K562 (cell line): Measurements from ENCODE around the gene COL5A1. TPM values are rescaled to one million over a fixed set of nuclear protein-coding genes. Genes with fewer than 3 reads are reported as not detected.

Experiments used
- ATAC-seq: fragments of 200-7000 bp; cut with Tn5 transposase; 3 replicates; pipeline ENCODE4 v1.9.1; 2020; ENCODE audit warnings: moderate library complexity
- BruUV-seq: library from RNA; stranded (reverse); fragments of 400-500 nt; replicated peaks from 2 replicates; lab custom pipeline; 2021; lab: Mats Ljungman, UMichigan
- CTCF ChIA-PET: fragments of 300-600 bp; formaldehyde crosslinking; extraction: SDS; loops from one replicate; lab custom pipeline; 2021; ENCODE audit warnings: low intra/inter-chr PET ratio; lab: Yijun Ruan, JAX
- POLR2A ChIA-PET: fragments of 300-600, 350-650 bp; sonication (Branson Sonifier 250); formaldehyde crosslinking; extraction: SDS; loops from one replicate; lab custom pipeline; 2021; ENCODE audit warnings: antibody characterized with exemption, inconsistent platforms; lab: Yijun Ruan, JAX
- DNase-seq, 4 experiments: peaks; one replicate each; pipeline versions ENCODE4 v3.0.0 to v3.0.0-alpha.2; 2011 to 2018; ENCODE audit warnings: low spot score in 3 of 4, mixed read lengths in 3 of 4; ENCODE audit errors: extremely low read depth in 1 of 4
- FAIRE-seq: peaks from 2 replicates; lab custom pipeline; 2011; peaks lifted over from hg19 to GRCh38; lab: Jason Lieb, UNC
- H2AFZ ChIP-seq: 2 replicates; pipeline ENCODE4 v1.6.0; 2011; ENCODE audit warnings: low read depth, low read length, control low read depth, inconsistent platforms
- H3K27ac ChIP-seq: fragments of 200-600 bp; 3 replicates; pipeline ENCODE4 v1.8.0; 2011; ENCODE audit warnings: low read depth, mild to moderate bottlenecking, control low read depth, inconsistent platforms, low read length, moderate library complexity, mixed read lengths; ENCODE audit errors: extremely low read depth
- H3K27me3 ChIP-seq, 2 experiments: fragments of 300-600 bp in 1 of 2; 2 replicates in 1 of 2; 3 replicates in 1 of 2; pipeline versions ENCODE4 v1.6.0 to v1.8.0; 2011; ENCODE audit warnings: inconsistent platforms in 2 of 2, low read length in 2 of 2, mild to moderate bottlenecking in 1 of 2, mixed read lengths in 1 of 2, moderate library complexity in 1 of 2; ENCODE audit not compliant: control insufficient read depth in 2 of 2, insufficient read depth in 2 of 2
- H3K36me3 ChIP-seq: fragments of 300-600 bp; 3 replicates; pipeline ENCODE4 v1.8.0; 2011; ENCODE audit warnings: mild to moderate bottlenecking, low read length, inconsistent platforms; ENCODE audit not compliant: control insufficient read depth, insufficient read depth
- H3K4me1 ChIP-seq, 2 experiments: fragments of 200-600 bp in 1 of 2; replicated peaks in 1 of 2; 2 replicates in 1 of 2; 3 replicates in 1 of 2; pipeline versions ENCODE4 v1.5.1 to v1.8.0; 2011; ENCODE audit warnings: inconsistent platforms in 2 of 2, low read length in 2 of 2, mild to moderate bottlenecking in 1 of 2, mixed read lengths in 1 of 2, moderate library complexity in 1 of 2; ENCODE audit not compliant: control insufficient read depth in 2 of 2, insufficient read depth in 2 of 2
- H3K4me2 ChIP-seq: 2 replicates; pipeline ENCODE4 v1.6.1; 2011; ENCODE audit warnings: low read length, control low read depth, inconsistent platforms, mixed read lengths; ENCODE audit not compliant: insufficient read depth
- H3K4me3 ChIP-seq: fragments of 200-600 bp; sonication (generic), shearing (Covaris generic); 2 replicates; pipeline ENCODE4 v1.5.1; 2016; ENCODE audit warnings: control low read depth, inconsistent platforms
- H3K79me2 ChIP-seq: fragments of 200-600 bp; 3 replicates; pipeline ENCODE4 v1.8.0; 2011; ENCODE audit warnings: low read length, inconsistent platforms; ENCODE audit not compliant: control insufficient read depth, insufficient read depth
- H3K9ac ChIP-seq, 2 experiments: 2 replicates each; pipeline versions ENCODE4 v1.6.0 to v1.6.1; 2011; ENCODE audit warnings: low read depth in 2 of 2, low read length in 2 of 2, control low read depth in 1 of 2, inconsistent platforms in 1 of 2, mild to moderate bottlenecking in 1 of 2, mixed read lengths in 1 of 2; ENCODE audit not compliant: insufficient read depth in 1 of 2
- H3K9me1 ChIP-seq: one replicate; pipeline ENCODE4 v1.6.0; 2011; ENCODE audit warnings: inconsistent platforms, mild to moderate bottlenecking, low read length, moderate library complexity; ENCODE audit not compliant: control insufficient read depth, insufficient read depth
- H3K9me3 ChIP-seq: replicated peaks from 2 replicates; pipeline ENCODE4 v1.5.1; 2011; ENCODE audit warnings: low read depth, low read length, inconsistent platforms; ENCODE audit not compliant: control insufficient read depth, insufficient read depth
- H4K20me1 ChIP-seq: replicated peaks from 2 replicates; pipeline ENCODE4 v1.6.1; 2011; ENCODE audit warnings: low read length, inconsistent platforms, mixed read lengths; ENCODE audit not compliant: control insufficient read depth, insufficient read depth
- BACH1 ChIP-seq: fragments of 200-800 bp; sonication (Bioruptor generic); IDR thresholded peaks from 2 replicates; pipeline ENCODE4 v1.6.1; 2016; ENCODE audit warnings: missing genetic modification characterization, missing compliant biosample characterization
- CTCF ChIP-seq, 3 experiments: IDR thresholded peaks in 2 of 3; conservative IDR thresholded peaks in 1 of 3; 2 replicates each; pipeline ENCODE4 v1.5.1; 2011 to 2012; ENCODE audit warnings: low read length in 3 of 3, mild to moderate bottlenecking in 3 of 3, control low read depth in 2 of 3, improper control_type of control experiment in 1 of 3, inconsistent platforms in 1 of 3, low read depth in 1 of 3, mixed read lengths in 1 of 3, moderate library complexity in 1 of 3; ENCODE audit not compliant: insufficient read depth in 2 of 3
- MAFK ChIP-seq: IDR thresholded peaks from 2 replicates; pipeline ENCODE4 v1.6.1; 2011; ENCODE audit warnings: low read length, improper control_type of control experiment
- PCBP1 ChIP-seq: fragments of 200-400 bp; formaldehyde crosslinking; IDR thresholded peaks from 2 replicates; pipeline ENCODE4 v1.6.1; 2018; ENCODE audit warnings: mild to moderate bottlenecking, low read depth, low read length; ENCODE audit not compliant: poor library complexity, severe bottlenecking
- SIN3B ChIP-seq: fragments of 450-650 bp; IDR thresholded peaks from 2 replicates; pipeline ENCODE4 v1.6.1; 2017; ENCODE audit warnings: low read depth, mild to moderate bottlenecking, moderate library complexity
- SRSF7 ChIP-seq: fragments of 200-400 bp; formaldehyde crosslinking; optimal IDR thresholded peaks from 2 replicates; pipeline ENCODE3; 2017; ENCODE audit warnings: mild to moderate bottlenecking, low read depth, low read length
- TAL1 ChIP-seq: fragments of 450-650 bp; IDR thresholded peaks from 2 replicates; pipeline ENCODE4 v1.6.1; 2016; ENCODE audit warnings: mild to moderate bottlenecking
- TEAD4 ChIP-seq, 2 experiments: sonication (generic) in 1 of 2; formaldehyde crosslinking in 1 of 2; IDR thresholded peaks; 2 replicates each; pipeline versions ENCODE4 v1.6.1 to v1.8.0; 2012 to 2022; ENCODE audit warnings: borderline replicate concordance in 1 of 2, inconsistent platforms in 1 of 2, low read length in 1 of 2, mild to moderate bottlenecking in 1 of 2, missing genetic modification reagents in 1 of 2
- ZNF253 ChIP-seq: fragments of 250-450 bp; sonication (Bioruptor Pico); conservative IDR thresholded peaks from 2 replicates; pipeline ENCODE4 v1.6.1; 2021; ENCODE audit warnings: mild to moderate bottlenecking
- ZNF436 ChIP-seq: fragments of 250-450, 450-650 bp; sonication (Bioruptor Pico); formaldehyde crosslinking; IDR thresholded peaks from 2 replicates; pipeline ENCODE4 v1.7.0; 2020; ENCODE audit warnings: mild to moderate bottlenecking
- ZNF717 ChIP-seq: fragments of 250-450 bp; sonication (Bioruptor Pico); IDR thresholded peaks from 2 replicates; pipeline ENCODE4 v1.5.0; 2021
- ZNF740 ChIP-seq, 3 experiments: fragments of 200-800 bp in 1 of 3; sonication (Bioruptor generic) in 1 of 3; sonication (generic) in 1 of 3; formaldehyde crosslinking in 1 of 3; IDR thresholded peaks; 2 replicates each; pipeline versions ENCODE4 v1.6.1 to v1.8.0; 2016 to 2022; ENCODE audit warnings: mild to moderate bottlenecking in 2 of 3, missing compliant biosample characterization in 2 of 3, missing genetic modification characterization in 2 of 3, missing genetic modification reagents in 1 of 3
- WGBS: fragments of 100-300 bp; shearing (Covaris generic); methylation state at CpG from one replicate; pipeline ENCODE4 v1.1.6; 2016; ENCODE audit warnings: low coverage, mixed read lengths; ENCODE audit not compliant: insufficient coverage; ENCODE audit errors: missing lambda C conversion rate; 5-methylcytosine and 5-hydroxymethylcytosine counted together
- in situ Hi-C: fragments of 300-500 bp; cut with MboI; formaldehyde crosslinking; loops from 4 replicates; pipeline ENCODE4 v1.15.0; 2018; ENCODE audit warnings: inconsistent platforms, mixed read lengths
- intact Hi-C: fragments of 100-400 bp; cut with micrococcal nuclease; formaldehyde crosslinking; loops from 2 replicates; pipeline ENCODE4 v1.14.2; 2022
- polyA plus RNA-seq, 8 experiments: library from polyadenylated mRNA; depleted of rRNA in 4 of 8; stranded (reverse) in 5 of 8; unstranded in 3 of 8; fragments of >200 nt; fragmentation: Nextera tagmentation in 2 of 8; fragmentation: Illumina TruSeq in 1 of 8; extraction: Ambion mirVana in 2 of 8; extraction: Trizol in 1 of 8; gene quantifications; 2 replicates each; pipeline versions ENCODE4 v1.2.1 to v1.2.3, GENCODE V29; 2011 to 2014; ENCODE audit warnings: inconsistent platforms in 1 of 8, missing spikeins in 1 of 8
- total RNA-seq, 7 experiments: library from RNA; depleted of rRNA in 6 of 7; stranded (reverse); fragments of >200 nt in 6 of 7; fragmentation: Illumina TruSeq in 2 of 7; extraction: Trizol in 2 of 7; gene quantifications; 2 replicates each; pipeline versions ENCODE4 v1.2.1 to v1.2.3, GENCODE V29; 2011 to 2021; ENCODE audit warnings: low replicate concordance in 1 of 7

COL5A1 gene
- total and polyA plus RNA-seq, 9 of the 15 experiments (the other 6 are each of a cell fraction or from before 2014, with no cell fraction given), result under 0.01 to 0.13 (median 0.04) TPM; not detected in 6

- no peak for TF ChIP-seq CTCF (IDR thresholded peaks at IDR 0.05 in 2 of 3, conservative IDR thresholded peaks at IDR 0.05 in 1 of 3; ENCODE audit: insufficient read depth in 2 of 3, low read depth in 1 of 3, low read length in 3 of 3)
- TF ChIP-seq PCBP1, result no peak
These were observed 90.1 kb downstream of the COL5A1 start (continued) for GRCh38 chr9:134731497-134732391.

- H3K9me1 ChIP-seq, result no peaks in the 10 kb centered on the region
- H3K4me2 ChIP-seq, result no peak overlapping the region
- DNase-seq (no peak), FAIRE-seq (no peak), ATAC-seq (no peak)
- H3K9ac ChIP-seq, result no peak overlapping the region
- no TSS peak for BruUV-seq
- H3K4me3 ChIP-seq, result no peak overlapping the region
- ChIA-PET CTCF (no interaction called here), POLR2A (no interaction called here)
- H3K9me3 ChIP-seq, result no peaks in the 10 kb centered on the region; the same call in 1 of the 2 replicates
- no peak for TF ChIP-seq ZNF740 (CRISPR knock-in tag; IDR thresholded peaks at IDR 0.05)
- TF ChIP-seq ZNF740 (tag; IDR thresholded peaks at IDR 0.05), result no peak
- no peak for TF ChIP-seq TAL1
- no peak for TF ChIP-seq ZNF717
- no peak for TF ChIP-seq BACH1
- no peak for TF ChIP-seq ZNF253 (CRISPR knock-in tag)
- TF ChIP-seq ZNF436 (CRISPR knock-in tag), result no peak
- TF ChIP-seq SRSF7, result no peak
- TF ChIP-seq MAFK, result no peak
- TF ChIP-seq TEAD4 (IDR thresholded peaks at IDR 0.05; ENCODE audit: low read length), result no peak
- no peak for TF ChIP-seq TEAD4 (CRISPR knock-in tag; IDR thresholded peaks at IDR 0.05; ENCODE audit: borderline replicate concordance)
- TF ChIP-seq SIN3B, result no peak
- intact Hi-C loops (no loop called here), in situ Hi-C loops (no loop called here)
- 1% methylated on average over 26 of the region's 26 CpGs for whole genome bisulfite sequencing
- H3K79me2 ChIP-seq, result no peaks in the 10 kb centered on the region
- no peaks in the 10 kb centered on the region for H3K36me3 ChIP-seq
- no peaks in the 10 kb centered on the region for H3K4me1 ChIP-seq
- H4K20me1 ChIP-seq, result no peaks in the 10 kb centered on the region
- peaks cover 0 to 16% of the 10 kb centered on the region in 2 experiments; a peak in 2 of 5 replicates for H3K27me3 ChIP-seq
- H3K27ac ChIP-seq, result no peak overlapping the region
- H2AFZ ChIP-seq, result no peak overlapping the region
These were observed 90.9 kb downstream of the COL5A1 start for GRCh38 chr9:134732392-134733110.
